GM18519 (cell line): ENCODE results near the gene RP2.

ENCODE experiments used
- ATAC-seq: cut with Tn5 transposase; IDR thresholded peaks from one replicate; pipeline ENCODE4 v1.9.1; 2021; ENCODE audit warnings: mild to moderate bottlenecking, moderate library complexity; ENCODE audit not compliant: unreplicated experiment, low FRiP score

The RP2 gene

GRCh38 chrX:46836701-46837557 lies at the start of gene RP2:
Gene RP2 (plus strand): TSS chrX:46837043. CDS start chrX:46837101, 58 bp downstream.
- peak; percentile 96 for ATAC-seq

- no peak for ATAC-seq
These were observed 47.9 kb upstream of the RP2 start for GRCh38 chrX:46788902-46789301.

- no peak for ATAC-seq
These were observed 44.7 kb upstream of the RP2 start for GRCh38 chrX:46791927-46792809.

GRCh38 chrX:46792810-46793188 lies 44.0 kb upstream of the RP2 start:
- ATAC-seq, result no peak

- no peak for ATAC-seq
These were observed 43.3 kb upstream of the RP2 start for GRCh38 chrX:46793386-46794143.

GRCh38 chrX:46796574-46797191 lies 40.2 kb upstream of the RP2 start:
- ATAC-seq, result no peak

GRCh38 chrX:46803140-46803539 lies 33.7 kb upstream of the RP2 start:
- ATAC-seq, result no peak

- ATAC-seq, result no peak
These were observed 31.6 kb upstream of the RP2 start for GRCh38 chrX:46805270-46805669.

- no peak for ATAC-seq
These were observed 25.7 kb upstream of the RP2 start for GRCh38 chrX:46811121-46811520.

- ATAC-seq, result no peak
These were observed 24.4 kb upstream of the RP2 start for GRCh38 chrX:46812445-46812844.

GRCh38 chrX:46814966-46815365 lies 21.9 kb upstream of the RP2 start:
- no peak for ATAC-seq

- ATAC-seq, result no peak
These were observed 17.7 kb upstream of the RP2 start for GRCh38 chrX:46819136-46819535.

GRCh38 chrX:46820391-46821100 lies 16.3 kb upstream of the RP2 start:
- no peak for ATAC-seq

- no peak for ATAC-seq
These were observed 13.4 kb upstream of the RP2 start for GRCh38 chrX:46823481-46823880.

GRCh38 chrX:46831765-46832327 lies 5.0 kb upstream of the RP2 start:
- no peak for ATAC-seq

- ATAC-seq, result no peak
These were observed 979 bp downstream of the RP2 start for GRCh38 chrX:46837558-46838485.

GRCh38 chrX:46838486-46838870 lies 1.6 kb downstream of the RP2 start:
- no peak for ATAC-seq

- ATAC-seq, result no peak
These were observed 2.2 kb downstream of the RP2 start for GRCh38 chrX:46838974-46839480.
